ENCODE measurements around the gene TNK1.

TNK1 gene

DNA sequence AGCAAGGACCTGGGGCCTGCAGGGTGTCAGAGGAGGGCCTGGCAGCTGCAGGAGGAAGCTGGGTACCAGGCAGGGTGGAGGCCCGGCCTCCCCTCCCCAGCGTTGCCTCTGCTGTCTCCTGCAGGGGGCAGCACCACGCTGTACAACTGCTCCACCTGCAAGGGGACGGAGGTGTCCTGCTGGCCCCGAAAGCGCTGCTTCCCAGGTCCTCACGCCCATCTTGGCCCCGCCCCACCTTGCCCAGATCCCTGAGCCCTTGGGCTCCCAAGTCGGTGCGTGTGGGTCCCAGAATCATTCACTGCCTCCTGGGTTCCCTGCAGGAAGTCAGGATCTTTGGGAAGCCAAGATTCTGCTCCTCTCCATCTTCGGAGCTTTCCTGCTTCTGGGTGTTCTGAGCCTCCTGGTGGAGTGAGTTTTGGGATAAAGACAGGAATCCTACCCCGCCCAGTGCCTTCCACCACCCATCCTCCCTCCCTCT is 24.8 kb upstream of the TNK1 start (continued):
- TF ChIP-seq ZSCAN16 (tag by site-specific recombination; IDR thresholded peaks at IDR 0.05) (0 out of 2 replicates have a peak, but pooled peaks have one; percentile 10), ZNF48 (tag by site-specific recombination; IDR thresholded peaks at IDR 0.05) (no peak), ZNF529 (tag by site-specific recombination; IDR thresholded peaks at IDR 0.05; ENCODE audit: insufficient replicate concordance) (no peak), SP3 (tag by site-specific recombination; IDR thresholded peaks at IDR 0.05) (peak; percentile 75), KLF9 (tag by site-specific recombination; IDR thresholded peaks at IDR 0.05; ENCODE audit: low read depth) (peak; percentile 92), YY1 (tag by site-specific recombination; IDR thresholded peaks at IDR 0.05) (no peak), ZBTB6 (tag by site-specific recombination; IDR thresholded peaks at IDR 0.05) (no peak), ZNF596 (tag by site-specific recombination; IDR thresholded peaks at IDR 0.05) (no peak), ZNF391 (tag by site-specific recombination; IDR thresholded peaks at IDR 0.05; ENCODE audit: borderline replicate concordance, low read depth) (peak; percentile 77; the same call in 1 of the 2 replicates), ZNF660 (tag by site-specific recombination; IDR thresholded peaks at IDR 0.05) (no peak; the same call in 1 of the 2 replicates), ZNF10 (tag by site-specific recombination; IDR thresholded peaks at IDR 0.05) (peak; percentile 88), ZNF354C (tag by site-specific recombination; IDR thresholded peaks at IDR 0.05; ENCODE audit: borderline replicate concordance, low read depth) (no peak)
- TF ChIP-seq, protein P1, sequence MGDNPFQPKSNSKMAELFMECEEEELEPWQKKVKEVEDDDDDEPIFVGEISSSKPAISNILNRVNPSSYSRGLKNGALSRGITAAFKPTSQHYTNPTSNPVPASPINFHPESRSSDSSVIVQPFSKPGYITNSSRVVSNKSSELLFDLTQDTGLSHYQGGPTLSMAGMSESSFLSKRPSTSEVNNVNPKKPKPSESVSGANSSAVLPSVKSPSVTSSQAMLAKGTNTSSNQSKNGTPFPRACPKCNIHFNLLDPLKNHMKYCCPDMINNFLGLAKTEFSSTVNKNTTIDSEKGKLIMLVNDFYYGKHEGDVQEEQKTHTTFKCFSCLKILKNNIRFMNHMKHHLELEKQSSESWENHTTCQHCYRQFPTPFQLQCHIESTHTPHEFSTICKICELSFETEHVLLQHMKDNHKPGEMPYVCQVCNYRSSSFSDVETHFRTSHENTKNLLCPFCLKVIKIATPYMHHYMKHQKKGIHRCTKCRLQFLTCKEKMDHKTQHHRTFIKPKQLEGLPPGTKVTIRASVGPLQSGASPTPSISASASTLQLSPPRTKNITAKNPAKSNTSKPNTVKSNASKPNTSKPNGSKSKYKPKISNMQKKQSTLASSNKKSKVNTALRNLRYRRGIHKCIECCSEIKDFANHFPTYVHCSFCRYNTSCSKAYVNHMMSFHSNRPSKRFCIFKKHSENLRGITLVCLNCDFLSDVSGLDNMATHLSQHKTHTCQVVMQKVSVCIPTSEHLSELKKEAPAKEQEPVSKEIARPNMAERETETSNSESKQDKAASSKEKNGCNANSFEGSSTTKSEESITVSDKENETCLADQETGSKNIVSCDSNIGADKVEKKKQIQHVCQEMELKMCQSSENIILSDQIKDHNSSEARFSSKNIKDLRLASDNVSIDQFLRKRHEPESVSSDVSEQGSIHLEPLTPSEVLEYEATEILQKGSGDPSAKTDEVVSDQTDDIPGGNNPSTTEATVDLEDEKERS (tag by site-specific recombination; IDR thresholded peaks at IDR 0.05) = 0 out of 2 replicates have a peak, but pooled peaks have one; percentile 20
- TF ChIP-seq, protein P2, sequence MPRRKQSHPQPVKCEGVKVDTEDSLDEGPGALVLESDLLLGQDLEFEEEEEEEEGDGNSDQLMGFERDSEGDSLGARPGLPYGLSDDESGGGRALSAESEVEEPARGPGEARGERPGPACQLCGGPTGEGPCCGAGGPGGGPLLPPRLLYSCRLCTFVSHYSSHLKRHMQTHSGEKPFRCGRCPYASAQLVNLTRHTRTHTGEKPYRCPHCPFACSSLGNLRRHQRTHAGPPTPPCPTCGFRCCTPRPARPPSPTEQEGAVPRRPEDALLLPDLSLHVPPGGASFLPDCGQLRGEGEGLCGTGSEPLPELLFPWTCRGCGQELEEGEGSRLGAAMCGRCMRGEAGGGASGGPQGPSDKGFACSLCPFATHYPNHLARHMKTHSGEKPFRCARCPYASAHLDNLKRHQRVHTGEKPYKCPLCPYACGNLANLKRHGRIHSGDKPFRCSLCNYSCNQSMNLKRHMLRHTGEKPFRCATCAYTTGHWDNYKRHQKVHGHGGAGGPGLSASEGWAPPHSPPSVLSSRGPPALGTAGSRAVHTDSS (tag by site-specific recombination; IDR thresholded peaks at IDR 0.05) = no peak

DNA sequence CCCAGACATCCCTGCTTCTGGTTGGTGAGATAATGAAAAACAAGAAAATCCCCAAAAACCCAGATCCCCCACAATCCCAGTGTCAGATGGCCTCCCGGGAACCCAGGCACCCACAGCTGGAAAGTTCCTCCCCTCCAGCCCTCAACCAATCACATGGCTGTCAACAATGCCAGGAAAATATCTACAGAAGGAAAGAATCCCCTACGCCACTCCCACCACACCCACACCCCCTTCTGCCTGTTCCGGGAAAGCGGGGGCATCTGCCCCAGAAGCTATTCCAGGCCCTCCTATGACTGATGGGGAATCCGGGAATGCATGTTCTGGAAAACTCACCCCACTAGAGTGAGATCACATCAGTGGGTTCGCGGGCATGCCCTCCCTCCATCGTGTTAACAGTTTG is 24.1 kb upstream of the TNK1 start:
- Histone ChIP-seq H3K36me3 (ENCODE audit: control insufficient read depth in 2 of 2, insufficient read depth in 1 of 2, low read length in 2 of 2) (no peaks in the 10 kb centered on the region), H3K4me3 (ENCODE audit: low read depth, low read length) (no peak overlapping the region), H3K9me3 (ENCODE audit: control insufficient read depth, insufficient read depth, low read depth, low read length) (no peaks in the 10 kb centered on the region), H3K4me1 (ENCODE audit: control insufficient read depth, insufficient read depth, low read length) (peaks cover 3% of the 10 kb centered on the region), H3K27ac (ENCODE audit: extremely low read depth, low read depth, low read length) (no peak overlapping the region)
- ChIA-PET CTCF (interaction anchor here (0.7 to 4.3 kb wide), 29 partner anchors 9 to 332 kb away, joined by 3 to 87 read pairs (median 8); partner anchors contain the start of genes CHRNB1, FGF11, SENP3 and SLC35G6), POLR2A (interaction anchor here (0.6 to 3.4 kb wide), 7 partner anchors 27 to 312 kb away, joined by 3 to 29 read pairs (median 6); partner anchors contain the start of gene TMEM256)
- TF ChIP-seq, protein P1 (tag by site-specific recombination; IDR thresholded peaks at IDR 0.05) = no peak
- TF ChIP-seq ZXDB (tag by site-specific recombination; IDR thresholded peaks at IDR 0.05) (no peak), WT1 (tag by site-specific recombination; IDR thresholded peaks at IDR 0.05) (no peak), MEIS1 (CRISPR knock-in tag; IDR thresholded peaks at IDR 0.05; ENCODE audit: borderline replicate concordance) (no peak), PBX3 (CRISPR knock-in tag; IDR thresholded peaks at IDR 0.05) (no peak), ZNF747 (tag by site-specific recombination; IDR thresholded peaks at IDR 0.05) (no peak), ZNF211 (tag by site-specific recombination; IDR thresholded peaks at IDR 0.05; ENCODE audit: low read depth) (no peak), ZNF16 (tag by site-specific recombination; IDR thresholded peaks at IDR 0.05; ENCODE audit: low read depth) (no peak), ZNF571 (tag by site-specific recombination; IDR thresholded peaks at IDR 0.05) (no peak)
- TF ChIP-seq, protein P3, sequence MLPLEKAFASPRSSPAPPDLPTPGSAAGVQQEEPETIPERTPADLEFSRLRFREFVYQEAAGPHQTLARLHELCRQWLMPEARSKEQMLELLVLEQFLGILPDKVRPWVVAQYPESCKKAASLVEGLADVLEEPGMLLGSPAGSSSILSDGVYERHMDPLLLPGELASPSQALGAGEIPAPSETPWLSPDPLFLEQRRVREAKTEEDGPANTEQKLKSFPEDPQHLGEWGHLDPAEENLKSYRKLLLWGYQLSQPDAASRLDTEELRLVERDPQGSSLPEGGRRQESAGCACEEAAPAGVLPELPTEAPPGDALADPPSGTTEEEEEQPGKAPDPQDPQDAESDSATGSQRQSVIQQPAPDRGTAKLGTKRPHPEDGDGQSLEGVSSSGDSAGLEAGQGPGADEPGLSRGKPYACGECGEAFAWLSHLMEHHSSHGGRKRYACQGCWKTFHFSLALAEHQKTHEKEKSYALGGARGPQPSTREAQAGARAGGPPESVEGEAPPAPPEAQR (tag by site-specific recombination; IDR thresholded peaks at IDR 0.05) = no peak

Measured in HEK293 (cell line).